Common myeloid progenitor, CD34-positive (primary cell): ENCODE results near the gene TRIM7.
A peak's percentile ranks its signal among the peaks of the same experiment; 100 is the strongest.
"Not testable (repeated sequence)": the region's sequence is repeated elsewhere in the genome, so short reads cannot be mapped to it uniquely, and the experiment has no call there.

Source experiments
- CTCF ChIA-PET: fragments of 350-600 bp; sonication (Branson Sonifier 250); formaldehyde crosslinking; loops from one replicate; lab custom pipeline; 2021; ENCODE audit warnings: antibody characterized with exemption; lab: Charles Lee
- POLR2A ChIA-PET: fragments of 350-600 bp; sonication (Branson Sonifier 250); formaldehyde crosslinking; loops from one replicate; lab custom pipeline; 2021; ENCODE audit warnings: antibody characterized with exemption; lab: Charles Lee
- DNase-seq, 3 donors: peaks; one replicate each; pipeline versions ENCODE4 v3.0.0 to v3.0.0-alpha.2; 2013
- H3K27ac ChIP-seq, 2 experiments: 1 replicate in 1 of 2; 2 replicates in 1 of 2; pipeline ENCODE4 v1.7.0; 2013; ENCODE audit warnings: inconsistent platforms in 2 of 2, low read length in 2 of 2, mild to moderate bottlenecking in 2 of 2, low read depth in 1 of 2, moderate library complexity in 1 of 2; ENCODE audit not compliant: severe bottlenecking in 2 of 2, insufficient read depth in 1 of 2, poor library complexity in 1 of 2
- H3K27me3 ChIP-seq, 5 experiments: replicated peaks in 2 of 5; 1 replicate in 3 of 5; 2 replicates in 2 of 5; pipeline versions ENCODE4 v1.6.1 to v1.7.0; 2013; ENCODE audit warnings: low read length in 4 of 5, mild to moderate bottlenecking in 2 of 5, moderate library complexity in 2 of 5, inconsistent platforms in 1 of 5; ENCODE audit not compliant: insufficient read depth in 5 of 5, control insufficient read depth in 4 of 5
- H3K36me3 ChIP-seq, 4 experiments: 1 replicate in 2 of 4; 2 replicates in 2 of 4; pipeline versions ENCODE4 v1.6.1 to v1.7.0; 2013; ENCODE audit warnings: low read length in 3 of 4, control low read depth in 1 of 4, mild to moderate bottlenecking in 1 of 4; ENCODE audit not compliant: control insufficient read depth in 4 of 4, insufficient read depth in 4 of 4
- H3K4me1 ChIP-seq, 4 experiments: 1 replicate in 3 of 4; 2 replicates in 1 of 4; pipeline versions ENCODE4 v1.6.1 to v1.7.1; 2013; ENCODE audit warnings: low read length in 3 of 4, mild to moderate bottlenecking in 3 of 4, control low read depth in 1 of 4, inconsistent platforms in 1 of 4, moderate library complexity in 1 of 4; ENCODE audit not compliant: control insufficient read depth in 4 of 4, insufficient read depth in 4 of 4; ENCODE audit errors: control extremely low read depth in 1 of 4
- H3K4me3 ChIP-seq, 7 experiments: 1 replicate in 4 of 7; 2 replicates in 3 of 7; pipeline versions ENCODE4 v1.5.1 to v1.7.0; 2013; ENCODE audit warnings: mild to moderate bottlenecking in 7 of 7, low read length in 6 of 7, moderate library complexity in 6 of 7, inconsistent platforms in 2 of 7, low read depth in 2 of 7, control low read depth in 1 of 7; ENCODE audit not compliant: insufficient read depth in 4 of 7, control insufficient read depth in 1 of 7; ENCODE audit errors: extremely low read depth in 1 of 7
- H3K9me3 ChIP-seq, 5 experiments: 1 replicate in 4 of 5; 2 replicates in 1 of 5; pipeline versions ENCODE4 v1.6.1 to v1.7.1; 2013; ENCODE audit warnings: low read length in 4 of 5, mild to moderate bottlenecking in 2 of 5, inconsistent platforms in 1 of 5, low read depth in 1 of 5, moderate library complexity in 1 of 5; ENCODE audit not compliant: control insufficient read depth in 4 of 5, insufficient read depth in 2 of 5; ENCODE audit errors: control extremely low read depth in 1 of 5
- WGBS: methylation state at CpG from one replicate; pipeline ENCODE4 v1.1.5; 2013; ENCODE audit not compliant: insufficient coverage; 5-methylcytosine and 5-hydroxymethylcytosine counted together

TRIM7 gene

GRCh38 chr5:181219262-181220177 lies 14.5 kb upstream of the TRIM7 start:
- H3K4me3 ChIP-seq = no peak overlapping the region
- no peaks in the 10 kb centered on the region for H3K36me3 ChIP-seq
- no peak overlapping the region for H3K27ac ChIP-seq
- H3K4me1 ChIP-seq = peaks cover 4 to 47% (median 30%) of the 10 kb centered on the region in 4 experiments
- POLR2A ChIA-PET = no interaction called here
- CTCF ChIA-PET = no interaction called here
- peaks cover 0 to 3% (median 0%) of the 10 kb centered on the region in 5 experiments for H3K27me3 ChIP-seq
- H3K9me3 ChIP-seq = no peaks in the 10 kb centered on the region
- whole genome bisulfite sequencing = 87% methylated on average over 44 of the region's 49 CpGs
- DNase-seq = no peak

GRCh38 chr5:181218795-181219124 lies 13.8 kb upstream of the TRIM7 start:
- H3K9me3 ChIP-seq = no peaks in the 10 kb centered on the region
- peak overlapping the region in 1 of 2 experiments; percentile 62 for H3K27ac ChIP-seq

GRCh38 chr5:181217803-181218062 lies 12.7 kb upstream of the TRIM7 start:
- ChIA-PET CTCF (interaction anchor here (1.2 kb wide), 1 partner anchor 28 kb away, joined by 3 read pairs; no protein-coding TSS in a partner anchor), POLR2A (interaction anchor here (2.2 kb wide), 1 partner anchor 11 kb away, joined by 16 read pairs; no protein-coding TSS in a partner anchor)
- no peaks in the 10 kb centered on the region for H3K9me3 ChIP-seq
- peak overlapping the region; percentile 32 to 83 (median 67) for H3K4me3 ChIP-seq
- peaks cover 0 to 3% (median 0%) of the 10 kb centered on the region in 5 experiments for H3K27me3 ChIP-seq
- peak overlapping the region in 1 of 2 experiments; percentile 62 for H3K27ac ChIP-seq
- no peaks in the 10 kb centered on the region for H3K36me3 ChIP-seq
- no peak for DNase-seq
- H3K4me1 ChIP-seq = peaks cover 3 to 37% (median 23%) of the 10 kb centered on the region in 4 experiments
- WGBS = under 1% methylated on average over 13 of the region's 13 CpGs

More at GRCh38 chr5:181218795-181219124, 13.8 kb upstream of the TRIM7 start:
- ChIA-PET POLR2A (no interaction called here), CTCF (no interaction called here)
- peaks cover 3 to 39% (median 23%) of the 10 kb centered on the region in 4 experiments for H3K4me1 ChIP-seq
- DNase-seq = peak in 2 of 3 donors; percentile 32 to 46
- 44% methylated on average over 8 of the region's 10 CpGs for WGBS
- H3K27me3 ChIP-seq = peaks cover 0 to 3% (median 0%) of the 10 kb centered on the region in 5 experiments
- H3K4me3 ChIP-seq = peak overlapping the region; percentile 34 to 83 (median 70)
- no peaks in the 10 kb centered on the region for H3K36me3 ChIP-seq

DNA sequence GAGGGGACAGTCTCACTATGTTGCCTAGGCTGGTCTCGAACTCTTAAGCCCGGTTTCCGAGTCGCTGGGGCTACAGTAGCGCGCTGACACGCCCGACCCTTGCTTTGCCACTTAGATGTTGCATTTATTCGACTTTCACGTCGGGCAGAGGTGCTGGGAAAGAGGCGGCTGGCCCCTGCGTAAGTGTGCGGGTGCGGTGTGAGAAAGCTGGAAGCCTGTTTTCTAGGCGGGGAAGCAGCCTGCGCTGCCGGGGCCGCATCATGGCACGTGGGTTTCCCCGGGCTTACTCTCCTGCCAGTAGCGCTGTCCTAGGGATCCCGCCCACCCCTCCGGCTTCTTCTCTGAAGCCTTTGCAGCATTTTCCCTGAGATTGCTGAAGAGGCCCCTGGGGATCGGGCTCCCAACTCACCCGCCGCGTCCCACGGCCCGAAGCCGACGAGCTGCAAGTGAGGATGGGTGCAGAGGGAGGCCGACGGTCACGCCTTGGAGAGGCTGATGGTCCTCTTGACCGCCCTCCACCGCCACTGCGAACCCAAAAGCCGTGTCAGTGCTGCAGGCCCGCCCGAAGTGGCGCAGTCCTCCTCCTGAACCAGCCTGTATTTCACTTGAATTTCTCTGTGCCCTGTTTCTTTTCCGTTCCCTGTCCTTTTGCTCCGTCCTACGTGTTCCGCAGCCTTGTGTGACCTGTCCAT lies 12.3 kb upstream of the TRIM7 start:
- ChIA-PET POLR2A (interaction anchor here (2.2 kb wide), 1 partner anchor 10 kb away, joined by 16 read pairs; no protein-coding TSS in a partner anchor), CTCF (interaction anchor here (1.0 to 1.6 kb wide), 3 partner anchors 9 to 27 kb away, joined by 3 to 7 read pairs (median 3); no protein-coding TSS in a partner anchor)
- under 1% methylated on average over 41 of the region's 46 CpGs for WGBS
- peak overlapping the region; percentile 32 to 83 (median 67) for H3K4me3 ChIP-seq
- DNase-seq = peak; percentile 79 to 87 (median 83)
- peaks cover 3 to 32% (median 19%) of the 10 kb centered on the region in 4 experiments for H3K4me1 ChIP-seq
- peak overlapping the region in 1 of 2 experiments; percentile 62 for H3K27ac ChIP-seq
- no peaks in the 10 kb centered on the region for H3K36me3 ChIP-seq
- H3K9me3 ChIP-seq = no peaks in the 10 kb centered on the region
- H3K27me3 ChIP-seq = peaks cover 0 to 3% (median 0%) of the 10 kb centered on the region in 5 experiments

GRCh38 chr5:181215997-181216989 lies 11.3 kb upstream of the TRIM7 start:
- peaks cover 0 to 3% (median 0%) of the 10 kb centered on the region in 5 experiments for H3K27me3 ChIP-seq
- POLR2A ChIA-PET = interaction anchor here (2.2 kb wide), 1 partner anchor 9 kb away, joined by 16 read pairs; no protein-coding TSS in a partner anchor
- WGBS = 35% methylated on average over 31 of the region's 44 CpGs

GRCh38 chr5:181214249-181214648 lies 9.3 kb upstream of the TRIM7 start:
- H3K9me3 ChIP-seq, POLR2A ChIA-PET, CTCF ChIA-PET, H3K27ac ChIP-seq, DNase-seq, H3K4me3 ChIP-seq, H3K27me3 ChIP-seq, H3K36me3 ChIP-seq: not testable (repeated sequence)
- peaks cover 3 to 24% (median 17%) of the 10 kb centered on the region in 4 experiments for H3K4me1 ChIP-seq
- WGBS = 96% methylated on average over 7 of the region's 10 CpGs

More at GRCh38 chr5:181215997-181216989, 11.3 kb upstream of the TRIM7 start:
- CTCF ChIA-PET = interaction anchor here (0.6 to 1.6 kb wide), 5 partner anchors 8 to 32 kb away, joined by 3 to 7 read pairs (median 3); no protein-coding TSS in a partner anchor
- DNase-seq = peak in 2 of 3 donors; percentile 48 to 71
- no peak overlapping the region for H3K27ac ChIP-seq
- H3K9me3 ChIP-seq = no peaks in the 10 kb centered on the region
- no peaks in the 10 kb centered on the region for H3K36me3 ChIP-seq
- H3K4me3 ChIP-seq = peak overlapping the region; percentile 56 to 83 (median 67)
- peaks cover 3 to 24% (median 17%) of the 10 kb centered on the region in 4 experiments for H3K4me1 ChIP-seq
